AG04449 (cell line): Measurements from ENCODE around the gene LCE1A.

ENCODE experiments used
- CTCF ChIA-PET: fragments of 350-600 bp; formaldehyde crosslinking; extraction: SDS; loops from one replicate; lab custom pipeline; 2021; ENCODE audit warnings: antibody characterized with exemption; lab: Yijun Ruan, JAX
- POLR2A ChIA-PET: fragments of 400-600, 350-600 bp; formaldehyde crosslinking; extraction: SDS; loops from one replicate; lab custom pipeline; 2020; ENCODE audit warnings: antibody characterized with exemption, inconsistent platforms; lab: Yijun Ruan, JAX
- DNase-seq: peaks from one replicate; pipeline ENCODE4 v3.0.0-alpha.2; 2010; ENCODE audit warnings: low read depth, low spot score
- H3K4me3 ChIP-seq: 2 replicates; pipeline ENCODE4 v1.5.1; 2011; ENCODE audit warnings: low read depth, mild to moderate bottlenecking, control low read depth, low read length
- CTCF ChIP-seq: IDR thresholded peaks from one replicate; pipeline ENCODE4 v1.5.1; 2011; ENCODE audit warnings: mild to moderate bottlenecking, moderate library complexity, low read length, control low read depth, inconsistent platforms; ENCODE audit not compliant: insufficient read depth; ENCODE audit errors: missing control alignments

LCE1A gene

GRCh38 chr1:152824964-152825363 is 2.3 kb upstream of the LCE1A start:
- POLR2A ChIA-PET: interaction anchor here (0.6 kb wide), 1 partner anchor 221 kb away, joined by 3 read pairs; no protein-coding TSS in a partner anchor
- CTCF ChIA-PET: interaction anchor here (1.6 kb wide), 1 partner anchor 46 kb away, joined by 3 read pairs; no protein-coding TSS in a partner anchor

GRCh38 chr1:152836870-152837269 is 9.6 kb downstream of the LCE1A start:
- no peak overlapping the region for H3K4me3 ChIP-seq
- ChIA-PET CTCF (interaction anchor here (1.0 kb wide), 1 partner anchor 9 kb away, joined by 3 read pairs; no protein-coding TSS in a partner anchor), POLR2A (no interaction called here)
- no peak for DNase-seq
- TF ChIP-seq CTCF: no peak

More at GRCh38 chr1:152824964-152825363, 2.3 kb upstream of the LCE1A start:
- no peak for DNase-seq
- no peak for TF ChIP-seq CTCF
- H3K4me3 ChIP-seq: no peak overlapping the region

GRCh38 chr1:152842556-152842955 is 15.3 kb downstream of the LCE1A start, which contains the start of gene LCE6A:
TSS of gene LCE6A (plus strand) at chr1:152842856. CDS start at chr1:152843521, 665 bp downstream.
- DNase-seq: no peak
- no peak for TF ChIP-seq CTCF
- POLR2A ChIA-PET: interaction anchor here (0.6 kb wide), 1 partner anchor 103 kb away, joined by 3 read pairs; no protein-coding TSS in a partner anchor
- CTCF ChIA-PET: no interaction called here
- H3K4me3 ChIP-seq: no peak within 1 kb of the TSS

GRCh38 chr1:152855661-152856060 is 28.4 kb downstream of the LCE1A start:
- TF ChIP-seq CTCF: no peak
- H3K4me3 ChIP-seq: no peak overlapping the region
- ChIA-PET CTCF (interaction anchor here (10.2 kb wide), 1 partner anchor 15 kb away, joined by 71 read pairs; no protein-coding TSS in a partner anchor), POLR2A (no interaction called here)
- DNase-seq: no peak

GRCh38 chr1:152858062-152858461 is 30.8 kb downstream of the LCE1A start:
- ChIA-PET POLR2A (no interaction called here), CTCF (interaction anchor here (10.2 kb wide), 1 partner anchor 13 kb away, joined by 71 read pairs; no protein-coding TSS in a partner anchor)
- no peak for TF ChIP-seq CTCF
- no peak overlapping the region for H3K4me3 ChIP-seq
- no peak for DNase-seq

GRCh38 chr1:152859696-152860095 is 32.4 kb downstream of the LCE1A start, which contains the start of gene LCE7A:
TSS of gene LCE7A (plus strand) at chr1:152859996. CDS start at chr1:152860698, 702 bp downstream.
- DNase-seq: no peak
- ChIA-PET CTCF (interaction anchor here (10.2 kb wide), 1 partner anchor 11 kb away, joined by 71 read pairs; no protein-coding TSS in a partner anchor), POLR2A (no interaction called here)
- no peak for TF ChIP-seq CTCF
- H3K4me3 ChIP-seq: no peak within 1 kb of the TSS
